Bronchial epithelial cell (primary cell): ENCODE measurements around the gene SETDB1. TPM values are rescaled to one million over a fixed set of nuclear protein-coding genes. Genes with fewer than 3 reads are reported as not detected.

Source experiments
- DNase-seq: peaks from one replicate; pipeline ENCODE4 v3.0.0-alpha.2; 2010; ENCODE audit warnings: low read depth
- FAIRE-seq: peaks from 2 replicates; lab custom pipeline; 2011; peaks lifted over from hg19 to GRCh38; lab: Jason Lieb, UNC
- H3K27me3 ChIP-seq: 2 replicates; pipeline ENCODE4 v1.5.1; 2011; ENCODE audit warnings: low read length; ENCODE audit not compliant: control insufficient read depth, insufficient read depth
- H3K36me3 ChIP-seq: 2 replicates; pipeline ENCODE4 v1.5.1; 2011; ENCODE audit warnings: low read length; ENCODE audit not compliant: control insufficient read depth, insufficient read depth
- H3K4me3 ChIP-seq: 2 replicates; pipeline ENCODE4 v1.5.1; 2011; ENCODE audit warnings: mild to moderate bottlenecking, low read depth, low read length, control low read depth
- total RNA-seq: library from RNA; depleted of rRNA; stranded (reverse); fragments of >200 nt; gene quantifications from 2 replicates; pipeline ENCODE4 v1.2.1, GENCODE V29; 2014
- TF ChIP-seq, protein P1 (sequence below): IDR thresholded peaks from 2 replicates; pipeline ENCODE4 v1.5.1; 2011; ENCODE audit warnings: mild to moderate bottlenecking, moderate library complexity, low read length, control low read depth, inconsistent platforms; ENCODE audit not compliant: insufficient read depth, severe bottlenecking

SETDB1 gene
- total RNA-seq, 1 donor from 2014 or later, result 24.0 TPM

DNA sequence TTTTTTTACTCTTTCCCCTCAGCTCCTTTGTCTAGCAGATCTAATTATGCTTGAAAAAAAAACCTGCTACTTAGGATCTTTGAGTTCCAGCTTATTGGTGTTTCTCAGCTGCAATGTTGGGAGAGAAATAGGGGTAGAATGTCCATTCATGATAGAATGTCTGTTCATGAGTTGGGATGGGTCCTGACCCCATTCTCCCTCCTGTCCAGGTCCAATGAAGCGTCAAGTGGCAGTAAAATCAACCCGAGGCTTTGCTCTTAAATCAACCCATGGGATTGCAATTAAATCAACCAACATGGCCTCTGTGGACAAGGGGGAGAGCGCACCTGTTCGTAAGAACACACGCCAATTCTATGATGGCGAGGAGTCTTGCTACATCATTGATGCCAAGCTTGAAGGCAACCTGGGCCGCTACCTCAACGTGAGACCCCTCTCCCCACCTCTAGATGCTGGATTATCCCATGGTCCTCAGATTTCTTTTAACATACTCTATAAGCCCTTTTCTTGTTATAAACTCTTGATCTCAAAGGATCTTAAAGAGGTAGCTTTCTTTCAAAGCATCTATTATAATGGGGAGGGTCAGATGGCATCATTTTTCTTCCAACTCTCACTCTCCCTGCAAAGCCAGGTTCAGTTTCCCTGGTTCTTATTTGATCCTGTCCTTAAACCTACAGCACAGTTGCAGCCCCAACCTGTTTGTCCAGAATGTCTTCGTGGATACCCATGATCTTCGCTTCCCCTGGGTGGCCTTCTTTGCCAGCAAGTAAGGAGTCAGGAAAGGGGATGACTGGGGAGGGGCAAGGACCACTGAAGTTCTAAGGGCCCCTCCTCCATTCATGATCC is 37.4 kb downstream of the SETDB1 start:
- TF ChIP-seq, protein P1, sequence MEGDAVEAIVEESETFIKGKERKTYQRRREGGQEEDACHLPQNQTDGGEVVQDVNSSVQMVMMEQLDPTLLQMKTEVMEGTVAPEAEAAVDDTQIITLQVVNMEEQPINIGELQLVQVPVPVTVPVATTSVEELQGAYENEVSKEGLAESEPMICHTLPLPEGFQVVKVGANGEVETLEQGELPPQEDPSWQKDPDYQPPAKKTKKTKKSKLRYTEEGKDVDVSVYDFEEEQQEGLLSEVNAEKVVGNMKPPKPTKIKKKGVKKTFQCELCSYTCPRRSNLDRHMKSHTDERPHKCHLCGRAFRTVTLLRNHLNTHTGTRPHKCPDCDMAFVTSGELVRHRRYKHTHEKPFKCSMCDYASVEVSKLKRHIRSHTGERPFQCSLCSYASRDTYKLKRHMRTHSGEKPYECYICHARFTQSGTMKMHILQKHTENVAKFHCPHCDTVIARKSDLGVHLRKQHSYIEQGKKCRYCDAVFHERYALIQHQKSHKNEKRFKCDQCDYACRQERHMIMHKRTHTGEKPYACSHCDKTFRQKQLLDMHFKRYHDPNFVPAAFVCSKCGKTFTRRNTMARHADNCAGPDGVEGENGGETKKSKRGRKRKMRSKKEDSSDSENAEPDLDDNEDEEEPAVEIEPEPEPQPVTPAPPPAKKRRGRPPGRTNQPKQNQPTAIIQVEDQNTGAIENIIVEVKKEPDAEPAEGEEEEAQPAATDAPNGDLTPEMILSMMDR, result no peak
- H3K4me3 ChIP-seq, result no peak overlapping the region
- FAIRE-seq (no peak), DNase-seq (no peak)
- H3K27me3 ChIP-seq, result no peaks in the 10 kb centered on the region
- H3K36me3 ChIP-seq, result peaks cover 36% of the 10 kb centered on the region

DNA sequence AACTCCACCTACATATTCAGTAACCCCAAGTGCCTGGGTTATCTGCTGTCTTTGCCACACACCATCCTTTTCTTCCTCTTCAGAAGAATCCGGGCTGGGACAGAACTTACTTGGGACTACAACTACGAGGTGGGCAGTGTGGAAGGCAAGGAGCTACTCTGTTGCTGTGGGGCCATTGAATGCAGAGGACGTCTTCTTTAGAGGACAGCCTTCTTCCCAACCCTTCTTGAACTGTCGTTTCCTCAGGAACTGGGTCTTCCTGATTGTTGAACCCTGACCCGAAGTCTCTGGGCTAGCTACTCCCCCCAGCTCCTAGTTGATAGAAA is 38.0 kb downstream of the SETDB1 start:
- TF ChIP-seq, protein P1, result no peak
- DNase-seq (no peak), FAIRE-seq (no peak)
- Histone ChIP-seq H3K36me3 (peaks cover 39% of the 10 kb centered on the region), H3K27me3 (no peaks in the 10 kb centered on the region), H3K4me3 (no peak overlapping the region)

DNA sequence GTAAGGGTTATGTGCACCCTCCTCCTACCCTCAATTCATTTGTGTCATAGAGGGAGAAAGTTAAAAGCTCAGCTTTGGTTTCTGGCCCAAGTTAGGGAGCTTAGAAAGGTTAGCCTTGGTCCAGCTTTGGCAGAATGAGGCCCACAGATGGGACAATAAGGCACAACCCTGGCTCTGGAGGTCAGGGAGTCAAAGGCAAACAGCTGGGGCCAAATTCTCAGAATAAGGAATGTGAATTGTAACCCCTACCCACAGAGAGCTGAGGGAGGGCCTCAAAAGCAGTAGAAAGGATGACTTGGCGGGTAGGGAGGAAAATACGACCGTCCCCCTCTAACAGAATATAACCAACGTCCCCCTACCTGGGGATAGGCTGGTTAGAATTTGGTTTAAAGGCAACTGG is 39.4 kb downstream of the SETDB1 start:
- Histone ChIP-seq H3K4me3 (no peak overlapping the region), H3K36me3 (peaks cover 37% of the 10 kb centered on the region), H3K27me3 (no peaks in the 10 kb centered on the region)
- no peak for FAIRE-seq
- DNase-seq, result no peak
- TF ChIP-seq, protein P1, result no peak

DNA sequence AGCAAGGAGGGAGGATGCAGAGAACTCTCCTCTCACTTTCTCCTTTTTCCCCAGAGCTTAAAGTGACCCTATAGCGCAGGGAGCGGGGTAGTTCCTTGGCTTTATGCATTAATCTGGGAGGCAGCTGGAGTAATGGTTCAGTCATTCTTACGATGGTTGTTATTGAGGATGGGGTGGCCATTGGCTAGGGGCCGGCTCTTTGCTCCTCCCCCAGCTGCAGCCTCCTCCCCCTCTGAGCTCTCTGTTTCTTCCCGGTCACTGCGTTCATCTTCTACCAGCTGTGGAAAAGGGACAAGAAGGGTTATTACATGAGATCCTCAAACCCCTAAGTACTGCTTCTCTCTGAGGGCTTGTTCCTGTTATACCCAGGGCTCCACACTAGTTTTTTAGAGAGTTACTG is 39.8 kb downstream of the SETDB1 start:
- no peak for DNase-seq
- H3K4me3 ChIP-seq, result no peak overlapping the region
- TF ChIP-seq, protein P1, result no peak
- no peaks in the 10 kb centered on the region for H3K27me3 ChIP-seq
- peaks cover 36% of the 10 kb centered on the region for H3K36me3 ChIP-seq
- FAIRE-seq, result no peak

DNA sequence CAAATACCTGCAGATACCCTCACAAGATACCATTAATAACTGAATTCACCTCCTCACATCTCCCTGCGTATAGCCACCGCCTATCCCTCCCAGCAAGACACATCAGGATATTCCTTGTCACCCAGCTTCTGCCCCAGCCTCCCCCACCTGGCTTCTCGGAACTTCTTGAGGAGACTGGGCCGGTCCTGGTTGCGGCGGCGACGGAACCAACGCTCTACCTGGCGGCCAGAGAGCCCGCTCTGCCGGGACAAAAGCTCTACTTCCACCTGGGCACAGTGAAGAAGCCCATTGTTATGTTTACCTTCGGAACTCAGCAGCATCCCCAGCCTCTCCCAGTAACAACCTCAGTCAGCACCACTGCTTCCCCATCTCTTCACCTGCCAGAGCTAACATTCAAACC is 41.8 kb downstream of the SETDB1 start:
- no peak overlapping the region for H3K4me3 ChIP-seq
- TF ChIP-seq, protein P1, result no peak
- peaks cover 34% of the 10 kb centered on the region for H3K36me3 ChIP-seq
- FAIRE-seq, result no peak
- no peaks in the 10 kb centered on the region for H3K27me3 ChIP-seq
- DNase-seq, result no peak

DNA sequence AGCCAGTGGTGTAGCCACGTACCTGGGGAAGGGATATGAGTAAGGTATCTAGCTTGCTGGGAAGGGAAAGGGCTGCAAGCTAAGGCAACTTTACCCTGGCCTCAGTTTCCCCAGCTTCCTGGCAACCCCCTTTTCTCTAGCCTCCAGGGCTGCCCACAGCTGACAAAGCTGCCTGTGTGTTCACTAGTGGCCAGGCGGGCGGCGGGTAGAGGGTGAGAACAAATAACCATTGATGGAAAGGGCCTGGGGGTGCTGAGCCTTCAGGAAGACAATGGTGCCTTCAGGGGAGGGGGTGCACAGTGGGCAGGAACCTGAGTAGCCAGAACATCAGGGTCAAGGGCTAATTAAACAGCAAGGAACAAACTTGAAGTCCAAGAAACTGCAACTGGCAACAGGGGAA is 42.3 kb downstream of the SETDB1 start:
- Histone ChIP-seq H3K27me3 (no peaks in the 10 kb centered on the region), H3K4me3 (no peak overlapping the region), H3K36me3 (peaks cover 34% of the 10 kb centered on the region)
- DNase-seq (no peak), FAIRE-seq (no peak)
- TF ChIP-seq, protein P1, result no peak
